NCI-H1105 (cell line): ENCODE results near the gene FLAD1.

ENCODE experiments used
- DNase-seq: peaks from one replicate; lab custom pipeline; 2025; lab: John Stamatoyannopoulos, UW

Gene FLAD1

DNA sequence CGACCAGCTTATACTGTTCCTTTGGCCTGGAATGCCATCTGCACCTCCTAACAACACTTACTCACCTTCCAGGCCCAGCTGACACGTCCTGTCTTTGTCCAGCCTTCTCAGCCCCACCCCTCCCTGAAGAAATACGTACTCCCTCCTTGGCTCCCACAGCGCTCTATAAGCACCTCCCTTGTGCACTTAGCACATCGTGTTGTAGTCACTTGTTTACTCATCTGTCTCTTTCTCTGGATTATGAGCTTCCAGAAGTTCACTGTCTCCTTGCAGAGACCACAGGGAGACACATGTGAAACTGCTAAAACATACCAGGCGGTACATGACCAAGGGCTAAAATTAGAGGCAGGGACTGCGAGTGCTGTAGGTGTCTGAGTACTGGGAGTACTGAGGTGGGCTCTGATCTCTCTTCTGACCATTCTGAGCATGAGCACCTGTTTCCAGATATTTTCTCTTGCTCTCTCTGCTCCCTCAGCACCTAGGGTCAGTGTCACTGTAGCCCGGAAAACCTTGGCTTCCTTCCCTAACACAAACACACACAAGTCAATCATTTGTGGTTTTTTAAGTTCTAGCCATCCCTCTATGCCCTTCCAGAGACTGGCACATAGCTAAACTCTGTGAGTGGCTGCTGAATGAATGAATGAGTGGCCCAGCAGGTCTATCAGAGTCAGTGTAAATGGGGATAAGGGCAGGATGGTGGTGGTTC is 55.6 kb downstream of the FLAD1 start:
- no peak for DNase-seq

DNA sequence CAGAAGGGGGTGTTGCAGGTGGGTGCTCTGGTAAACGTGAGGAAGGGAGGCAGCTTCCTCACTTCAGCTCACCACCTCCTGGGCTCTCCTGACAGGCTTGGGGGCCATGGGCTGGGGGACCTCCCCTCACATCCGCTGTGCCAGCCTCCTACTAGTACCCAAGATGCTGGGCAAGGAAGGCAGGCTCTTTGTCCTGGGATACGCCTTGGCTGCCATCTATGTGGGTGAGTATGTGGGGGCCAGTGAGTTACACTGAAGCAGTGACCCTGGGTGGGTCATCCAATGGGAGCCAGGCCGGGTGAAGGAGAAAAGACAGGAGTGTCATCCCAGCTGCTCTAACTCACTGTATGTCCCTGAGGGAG is 56.1 kb downstream of the FLAD1 start:
- no peak for DNase-seq

DNA sequence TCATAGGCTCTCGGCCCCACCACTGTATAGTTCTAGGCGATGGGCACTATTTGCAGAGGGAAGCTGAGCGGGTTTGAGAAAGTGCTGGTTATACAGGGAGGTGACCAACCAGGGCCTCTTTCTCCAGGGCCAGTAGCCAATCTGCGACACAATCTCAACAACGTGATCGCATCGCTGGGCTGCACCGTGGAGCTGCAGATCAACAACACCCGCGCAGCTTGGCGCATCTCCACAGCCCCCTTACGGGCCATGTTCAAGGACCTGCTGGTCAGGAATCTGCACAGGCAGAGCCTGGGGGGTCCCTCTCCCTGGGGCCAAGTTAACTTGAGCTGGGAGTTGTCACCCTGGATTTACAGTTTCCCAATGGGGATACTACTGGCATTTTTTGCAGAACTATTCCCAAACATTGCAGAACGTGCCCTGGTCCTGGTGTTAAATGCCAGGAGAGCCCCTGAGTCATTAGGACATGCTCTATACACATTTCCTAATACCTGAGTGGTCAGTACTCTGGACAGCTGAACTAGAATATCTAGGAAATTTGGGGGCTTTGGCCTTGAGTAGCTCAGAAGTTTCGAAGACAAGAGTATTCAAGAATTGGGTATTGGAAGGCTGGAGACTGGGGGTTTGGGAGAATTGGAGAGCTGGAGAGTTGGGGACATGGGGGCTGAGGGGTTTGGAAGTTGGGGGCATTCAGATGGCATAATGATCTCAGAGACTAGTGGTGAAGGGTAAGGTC is 57.4 kb downstream of the FLAD1 start:
- no peak for DNase-seq
